OCI-LY7 (cell line): ENCODE measurements around the gene FERMT3. TPM values are rescaled to one million over a fixed set of nuclear protein-coding genes. Genes with fewer than 3 reads are reported as not detected.
A peak's percentile ranks its signal among the peaks of the same experiment; 100 is the strongest.

Source experiments
- BruUV-seq: library from RNA; stranded (reverse); fragments of 400-500 nt; replicated peaks from 2 replicates; lab custom pipeline; 2021; lab: Mats Ljungman, UMichigan
- CTCF ChIA-PET: fragments of 300-600 bp; sonication (Branson Sonifier 250); formaldehyde crosslinking; loops from one replicate; lab custom pipeline; 2022; ENCODE audit warnings: antibody characterized with exemption; ENCODE audit not compliant: unreplicated experiment; lab: Charles Lee
- POLR2A ChIA-PET: fragments of 300-600 bp; sonication (Branson Sonifier 250); formaldehyde crosslinking; loops from one replicate; lab custom pipeline; 2022; ENCODE audit warnings: antibody characterized with exemption; lab: Charles Lee
- DNase-seq: peaks from one replicate; pipeline ENCODE4 v3.0.0-alpha.2; 2015; ENCODE audit warnings: low spot score
- H2AFZ ChIP-seq: fragments of 200-600 bp; sonication (generic), shearing (Covaris generic); 2 replicates; pipeline ENCODE4 v1.6.1; 2014; ENCODE audit warnings: mild to moderate bottlenecking, antibody characterized with exemption, low read length, moderate library complexity
- H3K27ac ChIP-seq: fragments of 200-600 bp; sonication (generic); 2 replicates; pipeline ENCODE4 v1.5.1; 2014; ENCODE audit warnings: mixed run types, low read depth, mild to moderate bottlenecking, moderate library complexity, low read length, inconsistent platforms; ENCODE audit not compliant: poor library complexity, severe bottlenecking
- H3K36me3 ChIP-seq: fragments of 200-600 bp; sonication (generic); 2 replicates; pipeline ENCODE4 v1.6.1; 2014; ENCODE audit warnings: mild to moderate bottlenecking, antibody characterized with exemption, low read length, moderate library complexity, mixed read lengths; ENCODE audit not compliant: insufficient read depth
- H3K4me1 ChIP-seq: fragments of 200-600 bp; sonication (generic); 2 replicates; pipeline ENCODE4 v1.5.1; 2014; ENCODE audit warnings: mild to moderate bottlenecking, low read length; ENCODE audit not compliant: insufficient read depth, poor library complexity, severe bottlenecking
- H3K4me2 ChIP-seq: fragments of 200-600 bp; sonication (generic); 2 replicates; pipeline ENCODE4 v1.6.1; 2014; ENCODE audit warnings: mild to moderate bottlenecking, low read length
- H3K4me3 ChIP-seq: fragments of 200-600 bp; sonication (generic); 2 replicates; pipeline ENCODE4 v1.5.1; 2014; ENCODE audit warnings: mild to moderate bottlenecking, low read depth, low read length; ENCODE audit not compliant: poor library complexity, severe bottlenecking
- H3K79me2 ChIP-seq: fragments of 200-600 bp; sonication (generic); 2 replicates; pipeline ENCODE4 v1.6.1; 2016; ENCODE audit warnings: low read depth, mild to moderate bottlenecking, low read length, moderate library complexity, mixed read lengths; ENCODE audit not compliant: insufficient read depth
- H3K9me2 ChIP-seq: fragments of 200-600 bp; sonication (generic); 2 replicates; pipeline ENCODE4 v1.6.1; 2016; ENCODE audit warnings: mild to moderate bottlenecking, low read length, mixed read lengths; ENCODE audit not compliant: insufficient read depth
- H3K9me3 ChIP-seq: fragments of 200-600 bp; sonication (generic); 2 replicates; pipeline ENCODE4 v1.6.1; 2014; ENCODE audit warnings: mild to moderate bottlenecking, mixed run types, low read length, mixed read lengths
- H4K20me1 ChIP-seq: fragments of 200-600 bp; sonication (generic); 2 replicates; pipeline ENCODE4 v1.6.1; 2014; ENCODE audit warnings: mild to moderate bottlenecking, antibody characterized with exemption, low read length, moderate library complexity, mixed read lengths; ENCODE audit not compliant: insufficient read depth
- EZH2phosphoT487 ChIP-seq: fragments of 200-600 bp; sonication (generic); IDR thresholded peaks from 2 replicates; pipeline ENCODE4 v1.6.1; 2018; ENCODE audit warnings: low read depth, borderline replicate concordance, mild to moderate bottlenecking, mixed run types, antibody characterized with exemption, low read length, moderate library complexity, mixed read lengths
- intact Hi-C: fragments of 100-400 bp; cut with micrococcal nuclease; formaldehyde crosslinking; loops from one replicate; pipeline ENCODE4 v1.10.0; 2022; ENCODE audit not compliant: unreplicated experiment
- total RNA-seq, 2 experiments: library from RNA; depleted of rRNA in 1 of 2; stranded (reverse); fragments of >200 nt in 1 of 2; shearing (Covaris generic) in 1 of 2; gene quantifications; 2 replicates each; pipeline ENCODE4 v1.2.3, GENCODE V29; 2014 to 2022
- TF ChIP-seq, protein P1 (sequence below): fragments of 200-600 bp; sonication (generic); conservative IDR thresholded peaks from 2 replicates; pipeline ENCODE4 v1.5.1; 2014; ENCODE audit warnings: mild to moderate bottlenecking, antibody characterized with exemption, low read length, moderate library complexity, mixed read lengths

FERMT3 gene
- total RNA-seq, 2 experiments from 2014 or later: 120 to 201 TPM

DNA sequence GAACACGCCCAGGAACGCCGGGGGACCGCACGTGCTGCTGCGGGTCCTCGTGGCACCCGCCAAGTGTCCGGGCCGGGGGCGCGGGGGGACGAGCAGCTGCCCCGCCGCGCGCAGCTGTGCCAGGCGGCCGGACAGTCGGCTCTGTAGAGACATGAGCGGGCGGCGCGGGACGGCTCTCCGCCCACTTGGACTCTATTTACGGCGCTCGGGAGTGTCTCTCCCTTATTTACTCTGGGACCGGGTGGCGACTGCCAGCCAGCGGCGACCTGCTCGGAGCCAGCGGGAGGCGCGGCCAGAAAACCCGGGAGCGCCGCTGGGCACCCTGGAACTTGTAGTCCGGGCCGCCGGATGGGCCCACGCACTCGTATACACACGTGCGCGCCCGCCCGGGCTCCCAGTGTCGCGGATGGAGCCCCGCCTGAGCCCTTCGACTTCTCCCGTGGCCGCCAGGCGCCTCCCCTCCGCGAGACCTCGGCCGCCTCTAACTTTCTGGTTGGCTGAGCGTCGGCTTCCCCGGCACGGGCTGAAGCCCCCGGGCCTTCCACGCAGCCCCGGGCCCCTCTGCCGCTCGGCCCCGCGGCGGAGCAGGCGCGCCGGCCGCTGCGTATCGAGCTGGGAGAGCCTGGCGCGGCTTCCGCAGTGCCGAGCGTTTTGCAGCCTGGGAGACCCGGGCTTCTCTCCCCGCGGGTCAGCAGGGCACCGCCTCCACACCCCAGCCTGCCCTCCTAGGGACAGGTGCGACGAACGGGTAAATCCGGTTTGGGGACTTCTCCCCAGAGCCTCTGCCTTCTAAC lies 40.5 kb upstream of the FERMT3 start, which contains the start of gene MACROD1:
MACROD1 (minus strand) TSS at position 272 of the 794 bp plus-strand sequence; CDS start at position 153, 119 bp downstream.
- TF ChIP-seq EZH2phosphoT487: no peak
- TF ChIP-seq, protein P1, sequence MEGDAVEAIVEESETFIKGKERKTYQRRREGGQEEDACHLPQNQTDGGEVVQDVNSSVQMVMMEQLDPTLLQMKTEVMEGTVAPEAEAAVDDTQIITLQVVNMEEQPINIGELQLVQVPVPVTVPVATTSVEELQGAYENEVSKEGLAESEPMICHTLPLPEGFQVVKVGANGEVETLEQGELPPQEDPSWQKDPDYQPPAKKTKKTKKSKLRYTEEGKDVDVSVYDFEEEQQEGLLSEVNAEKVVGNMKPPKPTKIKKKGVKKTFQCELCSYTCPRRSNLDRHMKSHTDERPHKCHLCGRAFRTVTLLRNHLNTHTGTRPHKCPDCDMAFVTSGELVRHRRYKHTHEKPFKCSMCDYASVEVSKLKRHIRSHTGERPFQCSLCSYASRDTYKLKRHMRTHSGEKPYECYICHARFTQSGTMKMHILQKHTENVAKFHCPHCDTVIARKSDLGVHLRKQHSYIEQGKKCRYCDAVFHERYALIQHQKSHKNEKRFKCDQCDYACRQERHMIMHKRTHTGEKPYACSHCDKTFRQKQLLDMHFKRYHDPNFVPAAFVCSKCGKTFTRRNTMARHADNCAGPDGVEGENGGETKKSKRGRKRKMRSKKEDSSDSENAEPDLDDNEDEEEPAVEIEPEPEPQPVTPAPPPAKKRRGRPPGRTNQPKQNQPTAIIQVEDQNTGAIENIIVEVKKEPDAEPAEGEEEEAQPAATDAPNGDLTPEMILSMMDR: no peak
- Histone ChIP-seq H3K4me3 (peak within 1 kb of the TSS; percentile 67), H3K36me3 (no peaks in the 10 kb centered on the region), H3K4me1 (peaks cover 19% of the 10 kb centered on the region), H4K20me1 (no peaks in the 10 kb centered on the region), H3K9me2 (no peaks in the 10 kb centered on the region), H3K79me2 (no peaks in the 10 kb centered on the region), H2AFZ (peak within 1 kb of the TSS; percentile 91), H3K4me2 (peak within 1 kb of the TSS; percentile 63), H3K27ac (no peak within 1 kb of the TSS), H3K9me3 (no peaks in the 10 kb centered on the region)
- peak; percentile 57 for DNase-seq
- ChIA-PET CTCF (no interaction called here), POLR2A (interaction anchor here (0.7 kb wide), 2 partner anchors 14 to 407 kb away, joined by 3 to 5 read pairs; no protein-coding TSS in a partner anchor)
- intact Hi-C loops: no loop called here
- no TSS peak for BruUV-seq

DNA sequence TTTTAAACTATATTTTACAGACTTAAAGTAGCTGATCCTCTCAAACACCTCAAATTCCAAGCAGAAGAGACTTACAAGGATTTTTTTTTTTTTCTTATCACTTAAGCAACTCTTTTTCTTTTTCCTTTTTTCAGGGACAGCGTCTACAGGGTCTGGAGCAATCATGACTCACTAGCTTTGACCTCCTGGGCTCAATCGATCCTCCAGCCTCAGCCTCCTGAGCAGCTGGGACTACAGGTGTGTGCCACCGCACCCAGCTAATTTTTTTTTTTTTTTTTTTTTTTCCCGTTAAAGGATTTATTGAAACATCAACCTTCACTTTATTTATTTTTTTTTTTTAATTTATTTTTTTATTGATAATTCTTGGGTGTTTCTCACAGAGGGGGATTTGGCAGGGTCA lies 36.1 kb upstream of the FERMT3 start:
- no peaks in the 10 kb centered on the region for H3K36me3 ChIP-seq
- ChIA-PET POLR2A (interaction anchor here (0.7 kb wide), 1 partner anchor 242 kb away, joined by 4 read pairs; no protein-coding TSS in a partner anchor), CTCF (no interaction called here)
- no TSS peak for BruUV-seq
- H3K9me3 ChIP-seq: no peaks in the 10 kb centered on the region
- no peak for DNase-seq
- intact Hi-C loops: no loop called here
- H3K9me2 ChIP-seq: no peaks in the 10 kb centered on the region
- no peak overlapping the region for H3K27ac ChIP-seq
- H3K79me2 ChIP-seq: no peaks in the 10 kb centered on the region
- TF ChIP-seq, protein P1: no peak
- no peak for TF ChIP-seq EZH2phosphoT487
- H3K4me2 ChIP-seq: no peak overlapping the region
- no peak overlapping the region for H2AFZ ChIP-seq
- peaks cover 11% of the 10 kb centered on the region for H3K4me1 ChIP-seq
- no peaks in the 10 kb centered on the region for H4K20me1 ChIP-seq
- no peak overlapping the region for H3K4me3 ChIP-seq
